CD4-positive, alpha-beta T cell treated with Interleukin-17A for 1 hour (primary cell): Measurements from ENCODE around the gene PRKCH.
A peak's percentile ranks its signal among the peaks of the same experiment; 100 is the strongest.

Experiments
- DNase-seq: peaks from one replicate; pipeline ENCODE4 v3.0.0-alpha.2; 2020

The PRKCH gene

GRCh38 chr14:61561104-61561503 lies 239.7 kb downstream of the PRKCH start:
- no peak for DNase-seq

DNA sequence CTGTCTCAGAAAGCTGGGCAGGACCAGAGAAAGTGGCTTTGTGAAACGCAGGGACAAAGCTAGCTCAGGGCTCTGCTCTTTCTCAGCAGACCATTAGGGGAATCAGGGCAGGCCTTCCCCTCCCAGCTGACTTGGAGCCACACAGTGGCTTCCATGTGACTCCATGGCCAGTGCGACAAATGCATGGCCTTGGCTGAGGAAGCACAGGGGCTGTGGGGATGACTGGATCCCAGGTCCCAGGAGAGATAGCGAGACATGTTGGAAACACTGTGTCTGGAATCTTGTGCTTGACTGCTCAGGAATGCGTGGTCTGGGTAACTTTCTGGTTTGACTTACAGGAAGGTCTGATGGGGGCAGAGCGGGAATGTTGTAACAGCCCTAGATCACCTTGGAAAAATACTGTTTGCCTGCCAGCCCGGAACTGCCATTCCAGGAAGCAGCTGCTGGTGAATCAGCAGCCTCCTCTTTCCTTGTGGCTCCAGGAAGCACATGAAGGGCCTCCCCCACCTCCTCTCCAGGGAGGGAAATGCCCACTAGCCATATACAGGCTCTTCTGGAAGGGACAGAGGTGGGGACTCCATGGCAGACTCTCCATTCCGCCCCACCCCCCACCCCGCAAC lies 240.4 kb downstream of the PRKCH start:
- no peak for DNase-seq

- peak; percentile 36 for DNase-seq
Observed at GRCh38 chr14:61562321-61563161, 241.2 kb downstream of the PRKCH start.

DNA sequence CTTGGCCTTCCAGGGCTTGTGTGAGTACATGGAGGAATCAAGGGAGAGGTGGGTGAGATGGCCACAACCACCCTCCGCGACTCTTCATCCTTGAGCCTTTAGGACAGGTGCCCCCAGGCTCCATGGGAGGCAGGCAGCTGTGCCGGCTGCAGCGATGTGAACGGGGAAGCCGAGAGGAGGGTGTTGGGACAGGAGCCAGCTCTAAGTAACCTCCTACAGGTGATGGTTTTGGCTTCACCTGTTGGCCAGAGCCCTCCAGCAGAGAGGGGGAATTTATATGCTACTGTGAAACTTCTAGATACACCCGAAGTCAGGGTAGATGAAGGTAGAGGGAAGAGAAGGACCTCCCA lies 241.8 kb downstream of the PRKCH start:
- DNase-seq: no peak

- DNase-seq: no peak
Observed at GRCh38 chr14:61563880-61564617, 242.7 kb downstream of the PRKCH start.

- DNase-seq: no peak
Observed at GRCh38 chr14:61564618-61565091, 243.3 kb downstream of the PRKCH start.

DNA sequence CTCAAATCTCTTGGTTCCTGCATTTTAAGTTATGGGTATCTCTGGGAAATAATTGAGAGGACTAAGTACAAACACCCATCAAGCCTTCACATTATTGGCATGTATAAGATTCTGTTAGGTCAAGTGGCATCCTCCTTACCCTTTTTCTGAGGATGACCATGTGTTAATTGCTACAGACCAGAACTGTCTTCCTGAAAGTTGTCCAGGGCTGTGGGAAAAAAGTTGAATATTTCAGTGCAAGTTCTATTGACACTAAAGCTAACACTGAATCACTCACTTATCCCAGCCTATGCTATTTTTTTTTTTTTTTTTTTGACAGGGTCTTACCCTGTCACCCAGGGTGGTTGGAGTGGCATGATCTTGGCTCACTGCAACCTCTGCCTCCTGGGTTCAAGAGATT lies 243.8 kb downstream of the PRKCH start:
- DNase-seq: no peak

DNA sequence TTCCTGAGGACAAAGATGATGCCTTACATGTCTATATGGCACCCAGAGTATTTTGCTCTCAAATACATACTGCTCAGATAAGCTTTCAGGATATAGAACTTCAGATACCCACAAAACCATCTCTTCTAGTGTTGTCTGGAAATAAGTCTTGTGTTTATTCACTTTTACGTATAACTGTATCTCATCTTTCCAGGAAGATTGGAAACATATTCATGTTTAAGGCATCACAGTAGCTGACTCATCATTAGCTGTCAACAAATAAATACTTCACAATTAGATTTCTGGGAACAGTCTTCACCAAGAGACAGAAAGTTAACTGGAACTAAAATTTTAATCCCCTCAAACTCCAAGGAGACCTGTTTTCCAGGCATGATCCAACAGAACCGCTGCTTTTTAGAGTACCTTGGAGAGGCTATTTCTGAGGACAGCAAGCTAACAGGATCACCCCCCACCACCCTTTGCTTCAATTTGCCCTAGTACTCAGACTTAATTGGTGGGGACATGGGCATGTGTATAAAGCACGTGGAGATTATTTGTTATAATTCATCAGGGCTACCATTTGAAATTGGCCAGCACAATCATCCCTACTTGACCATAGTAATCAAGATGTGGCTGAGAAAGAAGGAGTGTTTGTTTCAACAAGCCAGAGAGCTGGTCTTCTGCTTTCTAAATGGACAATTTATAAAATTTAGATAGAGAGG lies 244.6 kb downstream of the PRKCH start:
- no peak for DNase-seq

DNA sequence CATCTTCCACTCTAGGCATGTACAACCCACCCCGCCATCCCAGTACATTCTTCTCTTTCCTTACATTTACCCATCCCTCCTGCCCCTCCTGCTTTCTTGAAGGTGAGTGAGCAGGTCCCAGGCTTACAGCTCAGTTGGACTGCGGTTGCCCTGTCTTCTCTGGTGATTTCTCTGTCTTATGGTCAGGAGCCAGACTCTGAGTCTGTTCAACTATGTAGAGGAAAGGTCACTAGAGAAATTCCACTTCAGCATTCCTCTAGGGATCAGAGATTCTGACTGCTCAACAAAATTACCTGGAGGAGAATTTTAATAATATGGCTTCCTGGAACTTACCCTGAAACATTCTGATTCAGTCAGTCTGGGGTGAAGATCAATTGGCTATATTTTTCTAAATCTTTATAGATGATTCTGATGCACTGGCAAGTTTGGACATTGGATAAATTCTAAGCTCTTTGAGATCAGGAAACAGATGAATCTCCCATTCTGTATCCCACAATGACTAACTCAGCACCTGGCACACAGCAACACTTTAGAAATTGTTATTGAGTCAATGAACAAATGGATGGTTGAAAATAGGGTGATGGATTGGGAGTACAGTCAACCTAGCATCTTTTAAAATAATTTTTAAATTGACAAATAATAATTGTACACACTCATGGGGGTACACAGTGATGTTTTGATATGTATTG lies 245.3 kb downstream of the PRKCH start:
- DNase-seq: no peak

DNA sequence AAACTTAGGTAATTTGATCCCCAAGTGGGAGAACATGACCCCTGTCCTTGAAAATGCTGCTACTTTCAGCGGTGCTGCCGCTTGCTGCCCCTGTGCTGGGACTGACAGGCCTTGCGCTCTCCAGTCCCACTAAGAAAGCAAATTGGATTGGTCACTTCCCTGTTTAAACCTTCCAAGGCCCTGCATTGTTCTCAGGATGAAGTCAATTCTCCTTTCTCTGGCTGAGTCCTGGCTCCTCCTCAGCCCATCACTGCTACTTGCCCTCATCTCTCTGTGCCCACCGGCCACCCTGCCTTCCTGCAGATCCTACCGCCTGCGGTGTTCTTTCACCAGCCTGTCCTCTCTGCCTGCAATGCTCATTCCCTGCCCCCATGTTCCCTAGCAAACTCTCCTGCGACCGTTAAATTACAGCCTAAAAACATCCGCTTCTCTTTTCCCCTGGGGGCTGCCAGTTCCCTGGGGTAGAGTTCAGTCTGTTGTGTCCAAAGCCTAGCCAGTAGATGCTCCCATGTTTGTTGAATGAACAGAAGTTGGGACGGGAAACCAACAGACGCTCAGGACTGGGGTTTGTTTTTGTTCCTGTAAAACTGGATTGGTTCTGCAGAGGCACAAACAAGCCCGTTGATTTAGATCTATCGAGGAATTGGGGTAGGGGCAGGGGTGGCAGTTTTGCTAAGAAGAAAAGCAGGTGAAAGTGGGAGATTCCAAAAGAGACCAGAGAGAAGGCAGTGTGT lies 246.6 kb downstream of the PRKCH start:
- no peak for DNase-seq

DNA sequence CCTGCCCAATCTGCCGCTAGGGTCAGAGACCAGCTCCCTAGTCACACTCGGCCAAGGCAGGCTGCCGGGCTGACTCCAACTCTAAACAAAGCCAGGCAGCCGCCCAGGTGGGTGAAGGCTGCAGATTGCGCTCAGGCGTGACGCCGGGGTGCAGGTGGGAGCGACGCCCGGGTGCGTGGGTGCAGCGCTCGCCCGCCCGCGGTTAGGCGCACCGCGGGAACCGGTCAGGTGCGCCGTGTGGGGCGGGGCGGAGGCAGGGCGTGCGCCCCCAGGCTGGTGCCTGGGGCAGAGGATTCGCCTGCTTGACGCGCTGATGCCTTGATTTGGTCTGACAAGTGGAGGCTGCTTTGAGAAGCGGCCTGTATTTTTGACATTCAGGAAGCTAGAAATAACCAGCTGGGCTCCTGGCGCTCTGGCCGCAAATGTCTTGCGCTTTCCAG lies 247.2 kb downstream of the PRKCH start:
- peak; percentile 42 for DNase-seq

DNA sequence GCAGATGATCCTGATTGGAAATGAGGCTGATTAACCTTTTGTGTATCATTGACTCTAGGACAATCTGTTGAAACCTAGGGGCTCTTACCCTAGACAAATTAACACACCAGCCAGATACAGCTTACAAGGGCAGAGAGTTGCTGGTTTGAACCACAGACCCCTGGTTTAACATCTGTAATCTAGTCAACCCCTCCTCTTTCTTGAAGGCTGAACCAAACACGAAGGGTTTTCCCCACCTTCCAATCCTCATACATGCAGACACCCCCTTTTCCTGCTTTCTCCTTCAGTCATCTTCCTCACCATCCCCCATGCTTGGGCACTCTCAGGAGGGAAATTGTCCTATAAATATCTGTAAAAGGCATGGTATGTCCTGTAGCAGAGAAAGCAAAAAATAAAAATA lies 247.9 kb downstream of the PRKCH start:
- no peak for DNase-seq

GRCh38 chr14:61569812-61570548 lies 248.6 kb downstream of the PRKCH start:
- peak; percentile 27 for DNase-seq

GRCh38 chr14:61570549-61571290 lies 249.3 kb downstream of the PRKCH start:
- DNase-seq: no peak

DNA sequence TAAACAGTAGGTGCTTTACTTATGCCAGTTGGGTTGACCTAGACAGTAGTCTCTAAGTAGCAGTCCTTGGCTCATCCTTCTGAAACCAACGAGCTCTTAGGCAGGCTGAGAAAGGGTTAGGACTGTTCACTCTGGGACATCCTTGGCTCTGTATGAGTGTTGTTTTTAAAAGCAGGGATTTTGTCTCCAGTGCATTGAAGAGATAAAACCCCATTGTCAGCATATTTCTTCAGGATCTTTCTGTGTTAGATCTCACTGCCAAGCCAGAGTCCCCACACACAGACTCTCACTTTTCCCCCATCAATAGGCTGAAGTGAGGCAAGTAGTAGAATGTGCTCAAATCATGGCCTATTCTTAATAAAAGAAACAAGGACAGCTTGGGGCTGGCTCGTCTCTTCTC lies 250.5 kb downstream of the PRKCH start:
- no peak for DNase-seq

DNA sequence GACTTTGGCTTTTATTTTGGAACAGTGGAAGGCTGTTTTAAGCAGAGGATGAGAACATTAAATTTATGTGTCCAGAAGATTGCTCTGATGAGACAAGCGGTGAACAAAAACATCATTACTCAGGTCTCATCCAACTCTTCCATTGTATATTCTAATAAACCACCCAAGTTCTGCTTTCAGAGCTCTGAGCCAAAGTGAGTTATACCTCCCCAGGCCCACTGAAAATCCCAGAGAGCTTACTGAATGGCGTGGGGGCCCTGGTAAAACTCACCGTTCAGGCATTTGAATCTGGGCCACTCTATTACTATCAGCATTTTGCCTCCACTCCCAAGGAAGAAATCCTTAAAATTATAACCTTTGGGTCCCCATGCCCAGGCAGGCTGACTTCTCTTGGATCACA lies 251.9 kb downstream of the PRKCH start:
- no peak for DNase-seq

DNA sequence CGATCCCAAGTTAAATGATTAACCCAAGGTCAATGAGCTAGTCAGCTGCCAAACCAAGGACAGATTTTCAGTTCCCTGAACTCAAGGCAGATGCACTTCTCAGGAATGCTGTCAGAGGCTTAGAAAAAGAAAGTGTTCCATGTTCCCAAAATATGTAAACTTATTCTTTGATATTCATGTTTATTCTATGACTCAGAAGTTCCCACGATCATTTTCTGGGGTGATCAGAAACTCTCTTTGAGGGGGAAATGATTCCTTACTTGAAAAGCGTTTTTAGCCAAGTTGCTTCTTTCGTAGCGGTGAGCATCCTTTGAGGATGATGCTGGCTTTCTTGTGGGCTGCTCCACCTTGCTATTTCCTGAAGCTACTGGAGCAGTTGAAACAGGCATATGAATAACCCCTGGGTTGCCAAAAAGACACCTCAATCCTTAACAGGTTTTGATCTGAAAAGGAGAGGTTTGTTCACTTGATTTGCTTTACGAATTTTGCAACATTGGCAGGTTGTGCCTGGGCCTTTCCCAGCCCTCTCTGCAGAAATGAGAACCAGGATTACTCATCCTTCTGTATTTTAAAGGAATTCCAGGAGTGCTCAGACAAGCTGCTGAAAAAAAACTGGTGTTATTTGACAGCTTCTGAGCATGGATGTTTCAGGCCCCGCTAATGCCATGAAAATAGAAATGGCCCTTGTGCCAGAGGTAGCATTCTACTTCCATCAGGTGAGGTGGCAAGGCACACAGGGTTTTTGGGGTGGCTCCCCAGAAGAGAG lies 252.6 kb downstream of the PRKCH start:
- no peak for DNase-seq

GRCh38 chr14:61574514-61574807 lies 253.1 kb downstream of the PRKCH start:
- DNase-seq: no peak

DNA sequence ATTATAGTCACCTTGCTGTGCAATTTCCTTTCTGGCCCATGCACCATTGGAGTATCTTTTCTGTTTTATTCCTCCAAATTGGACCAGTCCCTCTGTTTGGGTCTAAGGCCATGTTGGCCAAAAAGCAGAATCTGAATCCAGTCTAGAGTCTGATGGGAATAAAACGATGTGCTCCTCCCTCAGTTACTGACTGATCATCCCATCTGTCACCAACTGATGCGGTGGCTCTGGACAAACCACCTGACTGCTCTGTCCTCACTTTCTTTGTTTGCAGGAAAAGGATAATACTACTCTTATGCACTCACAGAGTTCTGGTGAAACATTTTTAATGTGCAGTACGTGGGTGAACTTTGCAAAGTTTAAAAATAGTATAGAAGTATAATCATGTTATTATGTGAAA lies 253.7 kb downstream of the PRKCH start:
- DNase-seq: no peak
